Measurements from ENCODE around the gene KIAA0232.
A peak's percentile ranks its signal among the peaks of the same experiment; 100 is the strongest.

The KIAA0232 gene

DNA sequence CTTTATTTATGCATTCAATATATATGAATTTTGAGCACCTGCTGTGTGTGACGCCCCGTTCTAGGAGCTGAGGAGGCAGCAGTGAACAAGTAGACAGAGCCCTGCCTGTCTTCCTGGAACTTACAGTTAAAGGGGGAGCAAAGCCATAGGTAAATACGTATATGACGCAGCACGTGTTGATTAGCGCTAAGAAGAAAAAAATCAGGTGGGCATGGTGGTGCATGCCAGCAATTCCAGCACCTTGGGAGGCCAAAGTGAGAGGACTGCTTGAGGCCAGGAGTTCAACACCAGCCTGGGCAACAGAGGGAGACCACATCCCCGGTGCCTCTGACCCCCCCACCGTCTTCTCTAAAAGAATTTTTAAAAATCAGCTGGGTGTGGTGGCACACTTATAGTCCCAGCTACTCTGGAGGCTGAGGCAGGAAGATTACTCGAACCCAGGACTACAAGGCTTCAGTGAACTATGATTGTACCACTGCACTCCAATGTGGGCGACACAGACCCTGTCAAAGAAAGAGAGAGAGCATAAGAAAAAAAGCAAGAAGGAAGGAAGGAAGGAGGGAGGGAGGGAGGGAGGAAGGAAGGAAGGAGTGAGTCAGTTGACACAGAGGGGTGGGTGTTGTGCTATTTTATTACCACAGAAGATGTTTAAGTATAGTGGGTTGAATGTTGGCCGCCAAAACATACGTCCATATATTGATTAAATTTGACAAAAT, 5.4 kb upstream of the KIAA0232 start:
- no peak for DNase-seq (ENCODE audit: low read depth)
- H3K4me3 ChIP-seq (ENCODE audit: low read depth, low read length) = no peak overlapping the region
- TF ChIP-seq, protein P1, sequence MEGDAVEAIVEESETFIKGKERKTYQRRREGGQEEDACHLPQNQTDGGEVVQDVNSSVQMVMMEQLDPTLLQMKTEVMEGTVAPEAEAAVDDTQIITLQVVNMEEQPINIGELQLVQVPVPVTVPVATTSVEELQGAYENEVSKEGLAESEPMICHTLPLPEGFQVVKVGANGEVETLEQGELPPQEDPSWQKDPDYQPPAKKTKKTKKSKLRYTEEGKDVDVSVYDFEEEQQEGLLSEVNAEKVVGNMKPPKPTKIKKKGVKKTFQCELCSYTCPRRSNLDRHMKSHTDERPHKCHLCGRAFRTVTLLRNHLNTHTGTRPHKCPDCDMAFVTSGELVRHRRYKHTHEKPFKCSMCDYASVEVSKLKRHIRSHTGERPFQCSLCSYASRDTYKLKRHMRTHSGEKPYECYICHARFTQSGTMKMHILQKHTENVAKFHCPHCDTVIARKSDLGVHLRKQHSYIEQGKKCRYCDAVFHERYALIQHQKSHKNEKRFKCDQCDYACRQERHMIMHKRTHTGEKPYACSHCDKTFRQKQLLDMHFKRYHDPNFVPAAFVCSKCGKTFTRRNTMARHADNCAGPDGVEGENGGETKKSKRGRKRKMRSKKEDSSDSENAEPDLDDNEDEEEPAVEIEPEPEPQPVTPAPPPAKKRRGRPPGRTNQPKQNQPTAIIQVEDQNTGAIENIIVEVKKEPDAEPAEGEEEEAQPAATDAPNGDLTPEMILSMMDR (IDR thresholded peaks at IDR 0.05; ENCODE audit: insufficient read depth, low read depth, low read length, missing control alignments) = no peak

DNA sequence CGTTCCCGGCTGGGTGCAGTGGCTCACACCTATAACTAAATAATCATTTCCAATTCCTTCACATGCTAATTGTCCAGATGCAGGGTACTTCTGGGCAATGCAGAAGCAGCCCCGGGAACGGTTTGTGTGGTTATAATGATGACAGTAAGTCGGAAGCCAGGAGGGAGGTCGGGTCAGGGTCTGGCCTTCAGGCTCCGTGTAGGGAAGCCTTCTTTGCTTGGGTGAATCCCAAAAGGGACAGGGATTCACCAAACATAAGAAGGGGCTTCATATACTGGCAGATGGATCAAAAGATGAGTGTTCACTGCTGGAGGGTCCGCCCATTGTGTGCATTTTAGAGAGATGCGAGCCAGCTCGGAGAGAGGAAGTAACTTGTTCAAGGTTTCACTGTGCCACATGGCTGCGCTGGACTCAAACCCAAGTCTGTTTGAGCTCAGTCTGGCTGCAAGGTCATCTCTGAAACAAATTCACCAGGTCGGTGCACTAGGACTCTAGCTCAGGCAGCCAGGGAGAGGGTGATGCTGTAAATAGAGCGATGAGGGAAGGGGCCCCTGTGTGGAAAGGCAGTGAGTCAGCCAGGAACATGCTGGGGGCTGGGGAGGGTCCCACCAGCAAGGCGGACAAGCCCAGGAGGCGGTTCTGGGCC, 4.8 kb upstream of the KIAA0232 start:
- no peak overlapping the region for H3K4me3 ChIP-seq (ENCODE audit: low read depth, low read length)
- TF ChIP-seq, protein P1 (IDR thresholded peaks at IDR 0.05; ENCODE audit: insufficient read depth, low read depth, low read length, missing control alignments) = peak; percentile 4
- DNase-seq (ENCODE audit: low read depth) = peak; percentile 41

DNA sequence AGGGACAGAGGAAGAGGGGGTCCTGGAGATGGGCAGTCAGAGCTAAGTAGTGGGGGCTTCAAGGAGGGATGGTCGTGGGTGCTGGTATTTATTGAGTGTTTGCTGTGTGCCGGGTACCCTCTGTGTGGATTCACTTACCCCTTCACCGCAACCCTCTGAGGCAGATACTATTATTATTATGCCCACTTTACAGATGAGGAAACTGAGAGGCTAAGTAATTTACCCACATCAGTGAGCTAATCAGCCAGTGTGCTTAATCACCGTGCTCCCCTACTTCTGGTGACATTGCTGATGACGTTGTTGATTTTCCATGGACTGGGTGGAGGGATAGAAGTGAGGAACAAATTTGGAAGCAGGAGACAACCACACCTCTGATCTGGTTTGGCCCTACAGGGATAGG, 4.1 kb upstream of the KIAA0232 start:
- no peak for DNase-seq (ENCODE audit: low read depth)
- TF ChIP-seq, protein P1 (IDR thresholded peaks at IDR 0.05; ENCODE audit: insufficient read depth, low read depth, low read length, missing control alignments) = no peak
- no peak overlapping the region for H3K4me3 ChIP-seq (ENCODE audit: low read depth, low read length)

DNA sequence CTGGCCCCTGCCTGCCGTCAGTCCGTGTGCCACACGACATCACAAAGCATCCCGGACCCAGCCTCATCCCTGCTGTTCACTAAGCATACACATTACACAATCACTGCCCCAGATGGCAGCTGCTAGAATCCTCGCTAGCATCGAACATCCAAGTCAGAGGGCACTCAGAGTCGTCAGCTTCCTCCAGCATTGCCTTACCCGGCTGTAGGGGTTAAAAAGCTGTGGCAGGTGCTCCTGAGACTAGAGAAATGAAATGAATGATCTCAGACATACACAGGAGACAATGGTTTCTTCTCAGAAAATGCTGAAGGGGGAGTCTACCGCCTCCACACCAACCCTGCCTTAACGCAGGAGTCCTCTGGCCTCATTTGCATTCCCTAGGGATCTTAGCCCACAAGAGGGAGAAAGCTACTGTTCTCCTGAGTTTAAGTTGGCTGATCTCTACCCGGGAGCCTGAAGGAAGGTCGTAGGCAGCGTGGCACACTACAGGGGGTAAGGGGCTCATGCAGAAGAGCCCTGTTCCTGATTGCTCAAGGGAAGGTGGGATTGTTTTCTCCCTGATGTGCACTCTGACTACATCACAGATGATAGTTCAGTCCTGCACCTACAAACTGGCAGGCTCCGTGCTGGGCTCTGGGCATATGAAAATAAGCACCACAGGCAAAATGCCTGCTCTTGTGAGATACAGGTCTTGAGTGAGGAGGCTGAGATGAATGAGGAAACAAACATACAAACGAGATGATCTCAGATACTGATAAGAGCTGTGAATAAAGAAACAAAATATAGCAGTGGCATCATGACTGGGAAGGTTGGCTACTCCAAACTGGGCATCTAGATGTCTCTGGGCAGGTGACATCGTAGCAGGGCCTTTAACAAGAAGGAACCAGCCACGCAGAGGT, 2.6 kb upstream of the KIAA0232 start:
- TF ChIP-seq, protein P1 (IDR thresholded peaks at IDR 0.05; ENCODE audit: insufficient read depth, low read depth, low read length, missing control alignments) = no peak
- no peak for DNase-seq (ENCODE audit: low read depth)
- H3K4me3 ChIP-seq (ENCODE audit: low read depth, low read length) = no peak overlapping the region

DNA sequence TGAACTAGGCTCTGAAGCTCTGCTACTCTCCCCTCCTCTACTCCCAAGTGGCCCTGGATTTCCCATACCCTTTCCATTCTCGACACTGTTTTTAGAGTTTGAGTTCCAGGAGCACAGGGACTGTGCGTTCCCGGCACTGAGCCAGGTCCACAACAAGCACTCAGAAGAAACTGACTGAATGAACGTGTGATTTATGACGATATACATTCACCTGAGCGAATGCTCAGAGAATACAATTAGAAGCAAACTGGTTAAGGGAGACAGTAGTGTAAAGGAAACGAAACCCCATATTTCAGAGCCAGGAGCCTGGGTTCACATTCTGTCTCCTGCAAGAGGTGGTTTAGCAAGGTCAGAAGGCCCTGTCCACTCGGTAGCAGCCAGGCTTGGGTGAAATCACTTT, 1.4 kb upstream of the KIAA0232 start:
- no peak overlapping the region for H3K4me3 ChIP-seq (ENCODE audit: low read depth, low read length)
- TF ChIP-seq, protein P1 (IDR thresholded peaks at IDR 0.05; ENCODE audit: insufficient read depth, low read depth, low read length, missing control alignments) = no peak
- DNase-seq (ENCODE audit: low read depth) = no peak

DNA sequence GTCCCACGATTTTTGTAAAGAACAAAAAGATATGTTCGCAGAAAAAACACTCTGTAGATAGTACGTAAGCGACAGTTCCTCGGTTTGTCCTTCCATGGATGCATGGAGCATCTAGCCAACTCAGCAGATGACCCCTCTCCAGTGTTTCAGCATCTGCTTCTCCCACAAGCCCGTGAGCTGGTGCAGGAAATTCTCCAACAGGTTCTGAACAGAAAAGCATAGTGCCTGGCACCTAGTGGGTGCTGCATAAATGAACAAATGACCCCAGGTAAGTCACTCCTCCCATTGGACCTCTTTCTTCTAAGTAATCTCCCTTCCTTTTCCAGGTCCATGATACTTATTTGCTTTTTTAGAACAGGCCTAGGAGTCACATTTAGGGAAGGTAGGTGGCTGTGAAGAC, 966 bp upstream of the KIAA0232 start:
- TF ChIP-seq, protein P1 (IDR thresholded peaks at IDR 0.05; ENCODE audit: insufficient read depth, low read depth, low read length, missing control alignments) = no peak
- DNase-seq (ENCODE audit: low read depth) = no peak
- peak overlapping the region; percentile 68 for H3K4me3 ChIP-seq (ENCODE audit: low read depth, low read length)
